HUES6 (cell line): ENCODE results near the gene SLC10A7.

Experiments
- H3K27ac ChIP-seq: 2 replicates; pipeline ENCODE4 v1.7.0; 2013; ENCODE audit warnings: low read depth, mild to moderate bottlenecking, low read length, inconsistent platforms
- H3K27me3 ChIP-seq: 2 replicates; pipeline ENCODE4 v1.6.1; 2013; ENCODE audit warnings: low read length; ENCODE audit not compliant: control insufficient read depth, insufficient read depth
- H3K36me3 ChIP-seq: 2 replicates; pipeline ENCODE4 v1.6.1; 2013; ENCODE audit warnings: low read length; ENCODE audit not compliant: control insufficient read depth, insufficient read depth
- H3K4me1 ChIP-seq: 2 replicates; pipeline ENCODE4 v1.6.1; 2013; ENCODE audit warnings: low read length; ENCODE audit not compliant: control insufficient read depth, insufficient read depth
- H3K4me3 ChIP-seq: 2 replicates; pipeline ENCODE4 v1.5.1; 2013; ENCODE audit warnings: low read depth, low read length
- H3K9ac ChIP-seq: one replicate; pipeline ENCODE4 v1.6.1; 2013; ENCODE audit warnings: mild to moderate bottlenecking, low read length
- H3K9me3 ChIP-seq: 2 replicates; pipeline ENCODE4 v1.6.1; 2013; ENCODE audit warnings: low read depth, low read length; ENCODE audit not compliant: control insufficient read depth, insufficient read depth

SLC10A7 gene

GRCh38 chr4:146521541-146522097, at the start of gene SLC10A7:
Gene SLC10A7, minus strand, starts transcription at chr4:146521940. Its CDS starts 223 bp downstream, at chr4:146521717.
- Histone ChIP-seq H3K9me3 (no peaks in the 10 kb centered on the region), H3K9ac (peak within 1 kb of the TSS; percentile 78), H3K4me1 (peaks cover 7% of the 10 kb centered on the region), H3K4me3 (peak within 1 kb of the TSS; percentile 97), H3K27ac (no peak within 1 kb of the TSS), H3K27me3 (peaks cover 36% of the 10 kb centered on the region), H3K36me3 (no peaks in the 10 kb centered on the region)

GRCh38 chr4:146567396-146567795, 45.7 kb upstream of the SLC10A7 start:
- Histone ChIP-seq H3K9me3 (no peaks in the 10 kb centered on the region), H3K27ac (no peak overlapping the region), H3K4me1 (no peaks in the 10 kb centered on the region), H3K36me3 (no peaks in the 10 kb centered on the region), H3K9ac (no peak overlapping the region), H3K27me3 (no peaks in the 10 kb centered on the region), H3K4me3 (no peak overlapping the region)

DNA sequence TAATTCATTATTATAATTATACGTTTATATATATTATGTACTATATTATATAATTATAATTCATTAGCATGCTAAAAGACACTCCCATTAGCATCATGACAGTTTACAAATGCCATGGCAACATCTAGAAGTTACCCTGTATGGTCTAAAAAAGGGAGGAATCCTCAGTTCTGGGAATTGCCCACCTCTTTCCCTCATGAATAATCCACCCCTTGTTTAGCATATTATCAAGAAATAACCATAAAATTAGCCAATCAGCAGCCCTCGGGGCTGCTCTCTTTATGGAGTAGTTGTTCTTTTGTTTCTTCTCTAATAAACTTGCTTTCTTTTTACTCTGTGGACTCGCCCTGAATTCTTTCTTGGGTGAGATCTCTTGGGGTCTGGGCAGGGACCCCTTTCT, 42.8 kb upstream of the SLC10A7 start:
- Histone ChIP-seq H3K27me3 (no peaks in the 10 kb centered on the region), H3K9ac (no peak overlapping the region), H3K4me3 (no peak overlapping the region), H3K36me3 (no peaks in the 10 kb centered on the region), H3K27ac (no peak overlapping the region), H3K9me3 (peaks cover 2% of the 10 kb centered on the region; the same call in 1 of the 2 replicates), H3K4me1 (no peaks in the 10 kb centered on the region)

DNA sequence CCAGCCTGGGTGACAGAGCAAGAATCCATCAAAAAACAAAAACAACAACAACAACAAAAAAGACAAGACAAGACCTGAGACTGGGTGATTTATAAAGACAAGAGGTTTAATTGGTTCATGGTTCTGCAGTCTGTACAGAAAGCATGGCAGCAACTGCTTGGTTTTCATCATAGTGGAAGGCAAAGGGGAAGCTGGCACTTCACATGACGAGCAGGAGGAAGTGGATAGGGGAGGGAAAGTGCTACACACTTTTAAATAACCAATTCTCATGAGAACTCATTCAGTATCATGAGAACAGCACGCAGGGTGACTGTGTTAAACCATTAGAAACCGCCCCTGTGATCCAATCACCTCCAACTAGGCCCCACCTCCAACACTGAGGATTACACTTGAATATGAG, 28.4 kb upstream of the SLC10A7 start:
- H3K9ac ChIP-seq, result no peak overlapping the region
- H3K27ac ChIP-seq, result no peak overlapping the region
- no peaks in the 10 kb centered on the region for H3K27me3 ChIP-seq
- no peaks in the 10 kb centered on the region for H3K4me1 ChIP-seq
- no peaks in the 10 kb centered on the region for H3K36me3 ChIP-seq
- H3K4me3 ChIP-seq, result no peak overlapping the region
- no peaks in the 10 kb centered on the region for H3K9me3 ChIP-seq

DNA sequence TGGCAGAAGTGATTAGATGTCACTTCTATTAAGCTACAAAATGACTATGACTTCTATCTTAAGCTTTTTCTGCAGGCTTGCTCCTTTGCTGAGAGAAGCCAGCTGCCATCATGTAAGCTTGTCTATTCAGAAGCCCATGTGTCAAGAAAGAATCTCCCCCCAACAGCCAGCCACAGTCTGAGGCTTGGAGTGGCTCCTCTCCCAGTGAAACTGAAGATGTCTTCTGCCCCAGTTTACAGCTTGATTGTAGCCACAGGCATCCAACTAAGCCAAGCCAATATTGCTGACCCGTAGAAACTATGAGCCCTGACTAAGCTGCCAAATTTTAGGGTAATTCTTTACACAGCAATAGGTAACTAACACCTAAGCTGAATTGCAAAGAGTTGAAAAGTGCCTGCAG, 26.7 kb upstream of the SLC10A7 start:
- H3K4me1 ChIP-seq, result no peaks in the 10 kb centered on the region
- no peak overlapping the region for H3K4me3 ChIP-seq
- no peak overlapping the region for H3K9ac ChIP-seq
- no peak overlapping the region for H3K27ac ChIP-seq
- H3K36me3 ChIP-seq, result no peaks in the 10 kb centered on the region
- no peaks in the 10 kb centered on the region; the same call in 1 of the 2 replicates for H3K9me3 ChIP-seq
- no peaks in the 10 kb centered on the region for H3K27me3 ChIP-seq

DNA sequence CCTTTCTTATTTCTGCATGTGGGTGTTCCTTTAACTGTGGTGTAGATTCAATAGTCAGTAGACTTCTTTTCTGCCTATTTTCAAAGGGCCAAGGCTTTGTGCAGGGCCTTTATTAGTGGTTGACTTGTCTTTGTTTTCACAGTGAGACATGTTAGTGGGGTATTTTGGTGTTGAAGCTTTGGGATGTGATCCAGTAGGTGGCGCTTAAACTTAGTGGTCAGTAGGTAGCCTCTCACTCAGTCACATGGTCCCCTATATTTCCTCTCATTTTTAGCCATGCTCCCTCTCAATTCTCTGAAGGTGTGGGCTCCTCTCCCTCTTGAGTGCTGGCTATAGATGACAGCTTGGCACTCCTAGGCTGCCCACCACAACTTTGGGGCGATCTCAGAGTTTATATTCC, 23.4 kb upstream of the SLC10A7 start:
- Histone ChIP-seq H3K9me3 (no peaks in the 10 kb centered on the region; the same call in 1 of the 2 replicates), H3K27me3 (no peaks in the 10 kb centered on the region), H3K9ac (no peak overlapping the region), H3K4me3 (no peak overlapping the region), H3K36me3 (no peaks in the 10 kb centered on the region), H3K27ac (no peak overlapping the region), H3K4me1 (no peaks in the 10 kb centered on the region)

GRCh38 chr4:146534178-146534577, 12.4 kb upstream of the SLC10A7 start:
- Histone ChIP-seq H3K4me3 (no peak overlapping the region), H3K9ac (no peak overlapping the region), H3K9me3 (no peaks in the 10 kb centered on the region), H3K27me3 (peaks cover 3% of the 10 kb centered on the region; the same call in 1 of the 2 replicates), H3K27ac (no peak overlapping the region), H3K36me3 (no peaks in the 10 kb centered on the region), H3K4me1 (no peaks in the 10 kb centered on the region)

DNA sequence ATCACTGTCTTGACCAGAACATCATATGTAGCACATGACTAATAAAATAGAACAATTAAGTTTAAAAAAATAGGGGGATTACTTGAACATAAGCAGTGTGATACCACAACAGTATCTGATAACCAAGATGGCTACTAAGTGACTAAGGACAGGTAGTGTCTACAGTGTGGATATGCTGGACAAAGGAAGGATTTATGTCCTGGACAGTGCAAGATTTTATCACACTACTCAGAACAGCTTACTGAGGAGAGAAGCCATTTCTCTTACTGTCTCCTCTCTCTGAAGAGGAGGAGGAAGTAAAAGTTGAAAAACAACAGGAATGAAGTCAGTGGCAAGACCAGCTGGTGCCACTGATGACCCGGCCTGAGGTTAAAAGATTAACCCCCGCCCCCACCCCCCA, 4.0 kb upstream of the SLC10A7 start:
- no peak overlapping the region for H3K27ac ChIP-seq
- H3K36me3 ChIP-seq, result no peaks in the 10 kb centered on the region
- H3K27me3 ChIP-seq, result peaks cover 18% of the 10 kb centered on the region
- H3K4me3 ChIP-seq, result no peak overlapping the region
- H3K4me1 ChIP-seq, result peaks cover 2% of the 10 kb centered on the region
- H3K9ac ChIP-seq, result no peak overlapping the region
- H3K9me3 ChIP-seq, result no peaks in the 10 kb centered on the region

GRCh38 chr4:146524663-146525062, 2.9 kb upstream of the SLC10A7 start:
- Histone ChIP-seq H3K9me3 (no peaks in the 10 kb centered on the region), H3K27me3 (peaks cover 29% of the 10 kb centered on the region), H3K27ac (no peak overlapping the region), H3K36me3 (no peaks in the 10 kb centered on the region), H3K4me3 (no peak overlapping the region), H3K9ac (no peak overlapping the region), H3K4me1 (peaks cover 4% of the 10 kb centered on the region)

- Histone ChIP-seq H3K27me3 (peaks cover 36% of the 10 kb centered on the region), H3K4me3 (peak overlapping the region; percentile 97), H3K4me1 (peaks cover 7% of the 10 kb centered on the region), H3K9me3 (no peaks in the 10 kb centered on the region), H3K36me3 (no peaks in the 10 kb centered on the region), H3K27ac (no peak overlapping the region), H3K9ac (peak overlapping the region; percentile 71)
These were observed 1.1 kb upstream of the SLC10A7 start for GRCh38 chr4:146522869-146523205.

- Histone ChIP-seq H3K9ac (peak overlapping the region; percentile 78), H3K9me3 (no peaks in the 10 kb centered on the region), H3K4me3 (peak overlapping the region; percentile 97), H3K27me3 (peaks cover 36% of the 10 kb centered on the region), H3K36me3 (no peaks in the 10 kb centered on the region), H3K4me1 (peaks cover 7% of the 10 kb centered on the region), H3K27ac (no peak overlapping the region)
These were observed 543 bp upstream of the SLC10A7 start for GRCh38 chr4:146522098-146522868.
